ENCODE data around the gene PTGIS. TPM values are rescaled to one million over a fixed set of nuclear protein-coding genes. Genes with fewer than 3 reads are reported as not detected.

PTGIS gene
- polyA plus RNA-seq, 1 donor (not counting 4 experiments of a cell fraction or from before 2014, with no cell fraction given), result not detected

- TF ChIP-seq EZH2 (IDR thresholded peaks at IDR 0.05; ENCODE audit: low read length), result no peak
- no peak for TF ChIP-seq CTCF (optimal IDR thresholded peaks at IDR 0.05 in 1 of 3, IDR thresholded peaks at IDR 0.05 in 1 of 3, conservative IDR thresholded peaks at IDR 0.05 in 1 of 3; ENCODE audit: extremely low read depth in 1 of 3, insufficient read depth in 2 of 3, low read length in 3 of 3)
- no peaks in the 10 kb centered on the region for H3K36me3 ChIP-seq (ENCODE audit: control insufficient read depth in 2 of 2, extremely low read depth in 1 of 2, insufficient read depth in 2 of 2, low read length in 2 of 2)
- no peaks in the 10 kb centered on the region for H3K9me1 ChIP-seq (ENCODE audit: control insufficient read depth, extremely low read depth, insufficient read depth, low read length)
- no peaks in the 10 kb centered on the region for H4K20me1 ChIP-seq (ENCODE audit: control insufficient read depth, extremely low read depth, insufficient read depth, low read length)
- H3K9me3 ChIP-seq (ENCODE audit: control insufficient read depth, low read depth, low read length), result no peaks in the 10 kb centered on the region
- peaks cover 45% of the 10 kb centered on the region for H3K27me3 ChIP-seq (ENCODE audit: control insufficient read depth, extremely low read depth, insufficient read depth, low read length)
- no peaks in the 10 kb centered on the region for H3K79me2 ChIP-seq (ENCODE audit: control insufficient read depth, insufficient read depth, low read length)
- H3K9ac ChIP-seq (ENCODE audit: control insufficient read depth, extremely low read depth, insufficient read depth, low read length), result no peak overlapping the region
- no peak overlapping the region for H3K27ac ChIP-seq (ENCODE audit: control insufficient read depth, insufficient read depth, low read length)
- dilution Hi-C loops (cut with MboI; ENCODE audit: extremely low pct_ligation_motif_present, low sequenced_read_pairs), result no loop called here
- H3K4me1 ChIP-seq (ENCODE audit: control insufficient read depth, extremely low read depth, insufficient read depth, low read length), result no peaks in the 10 kb centered on the region
- no peak for FAIRE-seq
- no peak overlapping the region for H2AFZ ChIP-seq (ENCODE audit: control insufficient read depth, low read length)
- H3K4me3 ChIP-seq (ENCODE audit: control insufficient read depth in 2 of 3, extremely low read depth in 1 of 3, insufficient read depth in 2 of 3, low read depth in 1 of 3, low read length in 3 of 3), result no peak overlapping the region
- DNase-seq (ENCODE audit: low read depth, low spot score), result no peak
- no peak overlapping the region for H3K4me2 ChIP-seq (ENCODE audit: control insufficient read depth, extremely low read depth, insufficient read depth, low read depth, low read length)
These were observed 88.9 kb downstream of the PTGIS start for GRCh38 chr20:49478754-49479689.

GRCh38 chr20:49478266-49478665 is 89.7 kb downstream of the PTGIS start:
- no peak for DNase-seq (ENCODE audit: low read depth, low spot score)
- H3K9me1 ChIP-seq (ENCODE audit: control insufficient read depth, extremely low read depth, insufficient read depth, low read length), result no peaks in the 10 kb centered on the region
- no peaks in the 10 kb centered on the region for H3K9me3 ChIP-seq (ENCODE audit: control insufficient read depth, low read depth, low read length)
- H3K27me3 ChIP-seq (ENCODE audit: control insufficient read depth, extremely low read depth, insufficient read depth, low read length), result peaks cover 41% of the 10 kb centered on the region
- dilution Hi-C loops (cut with MboI; ENCODE audit: extremely low pct_ligation_motif_present, low sequenced_read_pairs), result no loop called here
- H3K36me3 ChIP-seq (ENCODE audit: control insufficient read depth in 2 of 2, extremely low read depth in 1 of 2, insufficient read depth in 2 of 2, low read length in 2 of 2), result no peaks in the 10 kb centered on the region
- no peaks in the 10 kb centered on the region for H4K20me1 ChIP-seq (ENCODE audit: control insufficient read depth, extremely low read depth, insufficient read depth, low read length)
- H2AFZ ChIP-seq (ENCODE audit: control insufficient read depth, low read length), result no peak overlapping the region
- H3K27ac ChIP-seq (ENCODE audit: control insufficient read depth, insufficient read depth, low read length), result no peak overlapping the region
- H3K9ac ChIP-seq (ENCODE audit: control insufficient read depth, extremely low read depth, insufficient read depth, low read length), result no peak overlapping the region
- TF ChIP-seq EZH2 (IDR thresholded peaks at IDR 0.05; ENCODE audit: low read length) (no peak), CTCF (optimal IDR thresholded peaks at IDR 0.05 in 1 of 3, IDR thresholded peaks at IDR 0.05 in 1 of 3, conservative IDR thresholded peaks at IDR 0.05 in 1 of 3; ENCODE audit: extremely low read depth in 1 of 3, insufficient read depth in 2 of 3, low read length in 3 of 3) (no peak)
- H3K4me1 ChIP-seq (ENCODE audit: control insufficient read depth, extremely low read depth, insufficient read depth, low read length), result no peaks in the 10 kb centered on the region
- no peak for FAIRE-seq
- no peak overlapping the region for H3K4me3 ChIP-seq (ENCODE audit: control insufficient read depth in 2 of 3, extremely low read depth in 1 of 3, insufficient read depth in 2 of 3, low read depth in 1 of 3, low read length in 3 of 3)
- no peak overlapping the region for H3K4me2 ChIP-seq (ENCODE audit: control insufficient read depth, extremely low read depth, insufficient read depth, low read depth, low read length)
- H3K79me2 ChIP-seq (ENCODE audit: control insufficient read depth, insufficient read depth, low read length), result no peaks in the 10 kb centered on the region

Measured in keratinocyte (primary cell).